HG02623 (cell line): ENCODE data around the gene PSMB2.

Experiments
- ATAC-seq: cut with Tn5 transposase; IDR thresholded peaks from one replicate; pipeline ENCODE4 v1.9.1; 2021; ENCODE audit warnings: moderate library complexity; ENCODE audit not compliant: unreplicated experiment

Gene PSMB2

GRCh38 chr1:35574125-35574654, 67.1 kb downstream of the PSMB2 start:
- no peak for ATAC-seq

GRCh38 chr1:35573198-35574124, 67.9 kb downstream of the PSMB2 start, which contains the start of gene TFAP2E:
TFAP2E (plus strand) TSS chr1:35573314; CDS start chr1:35573578, 264 bp downstream.
- ATAC-seq = no peak

DNA sequence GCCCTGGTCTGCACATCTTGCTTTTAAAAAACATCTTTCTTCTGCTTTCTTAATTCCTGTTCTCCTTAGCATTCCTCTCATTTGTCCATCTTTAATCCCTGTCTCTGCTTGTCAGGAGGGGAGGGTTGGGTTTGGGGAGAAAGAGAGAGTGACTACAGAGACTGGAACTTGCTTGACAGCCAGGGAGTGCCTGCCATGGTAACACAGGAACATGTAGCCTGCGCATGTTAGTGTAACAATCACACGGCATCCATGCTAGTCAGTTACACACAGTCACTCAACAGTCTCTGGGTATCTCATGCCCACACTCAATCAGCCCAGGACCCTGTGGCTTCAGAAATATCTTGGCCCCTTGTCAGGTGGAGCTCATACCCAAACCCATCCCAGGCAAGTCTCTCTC, 69.0 kb downstream of the PSMB2 start:
- no peak for ATAC-seq

- ATAC-seq = no peak
Measured at GRCh38 chr1:35571263-35571662, 70.1 kb downstream of the PSMB2 start.

- ATAC-seq = no peak
Measured at GRCh38 chr1:35570589-35571137, 70.7 kb downstream of the PSMB2 start.

GRCh38 chr1:35569936-35570335, 71.4 kb downstream of the PSMB2 start:
- ATAC-seq = no peak

GRCh38 chr1:35568975-35569395, 72.3 kb downstream of the PSMB2 start:
- ATAC-seq = no peak

GRCh38 chr1:35567947-35568558, 73.3 kb downstream of the PSMB2 start:
- ATAC-seq = no peak

DNA sequence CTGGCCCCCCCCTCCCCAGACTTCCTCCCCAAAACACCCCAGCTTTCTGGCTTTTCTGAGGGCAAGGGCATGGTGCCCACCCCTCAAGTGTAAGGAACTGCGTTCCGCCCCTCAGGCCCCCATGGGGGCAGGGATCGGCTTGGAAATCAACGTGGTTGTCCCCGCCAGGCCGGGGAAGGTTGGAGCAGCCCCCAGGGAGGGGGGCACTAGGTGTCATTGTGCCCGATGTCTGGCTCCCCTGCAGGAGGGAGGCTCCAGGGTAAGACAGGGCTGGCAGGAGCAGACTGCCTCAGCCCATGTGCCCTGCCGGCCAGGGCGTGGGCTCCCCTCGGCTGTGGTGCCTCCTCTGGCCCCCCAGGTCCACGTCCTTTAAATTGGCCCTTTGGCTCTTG, 75.6 kb downstream of the PSMB2 start:
- no peak for ATAC-seq

DNA sequence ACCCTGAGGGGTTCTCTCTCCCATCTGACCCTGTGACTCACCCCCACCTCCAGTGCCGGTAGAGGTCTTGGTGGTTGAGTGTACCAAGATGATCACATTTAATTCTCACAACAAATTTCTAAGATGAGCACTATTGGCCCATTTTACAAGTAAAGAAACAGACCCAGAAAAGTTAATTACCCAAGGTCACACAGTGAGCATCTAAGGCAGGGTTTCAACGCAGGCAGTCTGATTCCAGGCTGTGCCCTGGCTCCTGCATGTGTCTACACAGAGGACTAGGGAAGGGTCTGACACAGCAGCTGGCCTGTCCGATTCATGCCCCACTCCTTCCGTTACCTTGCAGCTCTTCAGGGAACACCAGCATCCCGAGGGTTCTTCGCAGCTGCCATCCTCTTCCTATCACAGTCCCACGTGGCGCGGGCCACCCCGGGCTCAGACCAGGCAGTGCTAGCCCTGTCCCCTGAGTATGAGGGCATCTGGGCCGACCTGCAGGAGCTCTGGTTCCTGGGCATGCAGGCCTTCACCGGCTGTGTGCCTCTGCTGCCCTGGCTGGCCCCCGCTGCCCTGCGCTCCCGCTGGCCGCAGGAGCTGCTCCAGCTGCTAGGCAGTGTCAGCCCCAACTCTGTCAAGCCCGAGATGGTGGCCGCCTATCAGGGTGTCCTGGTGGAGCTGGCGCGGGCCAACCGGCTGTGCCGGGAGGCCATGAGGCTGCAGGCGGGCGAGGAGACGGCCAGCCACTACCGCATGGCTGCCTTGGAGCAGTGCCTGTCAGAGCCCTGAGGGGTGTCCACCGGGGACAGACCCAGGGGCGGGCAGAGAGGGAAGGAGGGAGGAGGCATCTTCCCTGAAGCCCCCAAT, 76.2 kb downstream of the PSMB2 start:
- no peak for ATAC-seq

DNA sequence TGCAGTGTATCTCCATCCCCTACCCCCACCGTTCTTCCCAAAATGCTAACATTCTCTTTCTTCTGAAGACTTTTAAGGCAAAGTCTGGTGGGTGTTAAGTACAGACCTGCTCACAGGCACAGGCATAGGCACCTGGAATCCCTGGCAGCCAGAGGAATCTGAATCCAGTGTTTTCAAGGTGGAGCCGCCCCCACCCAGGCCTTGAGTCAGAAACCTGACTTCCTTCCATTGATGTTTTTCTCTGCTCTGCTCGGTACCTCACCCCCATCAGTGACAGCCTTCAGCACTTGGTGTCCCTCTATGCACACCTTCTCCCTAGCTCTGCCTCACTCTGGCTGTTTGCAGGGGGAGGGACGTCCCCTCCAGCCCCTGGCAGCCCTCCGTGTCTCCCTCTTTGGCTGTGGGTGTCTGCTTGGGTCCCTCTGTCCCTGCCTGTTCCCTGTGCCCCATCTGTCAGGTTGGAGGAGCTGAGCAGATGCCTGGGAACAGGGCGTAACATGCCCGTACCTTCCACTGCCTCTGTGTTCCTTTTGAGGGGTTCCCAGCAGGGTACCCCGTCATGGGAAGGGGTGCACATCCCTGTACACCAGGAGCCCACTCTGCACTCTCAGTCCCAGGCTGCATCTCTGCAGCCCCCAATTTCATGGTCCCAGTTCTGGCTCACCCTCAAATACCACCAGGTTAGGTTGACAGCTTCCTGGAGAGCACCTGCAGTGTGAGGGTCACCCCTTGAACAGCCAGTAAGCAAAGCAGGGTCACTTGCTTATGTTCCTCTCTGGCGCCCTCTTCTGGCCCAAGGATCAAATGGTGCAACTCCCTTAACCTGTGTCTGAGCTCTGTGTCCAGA, 77.1 kb downstream of the PSMB2 start:
- ATAC-seq = no peak

GRCh38 chr1:35563166-35563565, 78.2 kb downstream of the PSMB2 start:
- ATAC-seq = no peak

DNA sequence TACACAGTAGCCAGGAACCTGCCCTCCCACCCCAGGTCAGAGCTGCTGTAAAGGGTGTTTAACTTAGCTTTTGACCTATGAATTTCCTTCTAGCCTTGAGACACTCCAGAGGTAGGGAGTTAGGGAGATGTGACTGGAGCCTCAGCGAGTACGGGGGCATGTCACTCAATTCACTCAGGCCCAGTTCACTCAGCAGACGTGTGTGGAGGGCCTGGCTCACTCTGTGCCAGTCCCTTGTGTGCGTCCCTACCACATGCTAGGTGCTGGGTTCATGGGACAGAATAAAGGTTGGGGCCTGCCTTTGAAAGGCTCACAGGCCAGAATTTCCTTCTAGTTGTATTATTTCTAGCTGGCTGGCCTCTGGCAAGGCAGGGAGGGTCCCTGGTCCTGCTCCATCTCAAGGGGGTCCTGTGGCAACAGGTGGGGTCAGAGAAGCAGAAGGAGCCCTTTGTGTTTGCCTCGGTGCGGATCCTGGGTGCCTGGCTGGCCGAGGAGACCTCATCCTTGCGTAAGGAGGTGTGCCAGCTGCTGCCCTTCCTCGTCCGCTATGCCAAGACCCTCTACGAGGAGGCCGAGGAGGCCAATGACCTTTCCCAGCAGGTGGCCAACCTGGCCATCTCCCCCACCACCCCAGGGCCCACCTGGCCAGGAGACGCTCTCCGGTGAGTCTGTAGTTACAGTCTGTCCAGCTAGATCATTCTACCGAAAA, 79.2 kb downstream of the PSMB2 start:
- ATAC-seq = no peak

DNA sequence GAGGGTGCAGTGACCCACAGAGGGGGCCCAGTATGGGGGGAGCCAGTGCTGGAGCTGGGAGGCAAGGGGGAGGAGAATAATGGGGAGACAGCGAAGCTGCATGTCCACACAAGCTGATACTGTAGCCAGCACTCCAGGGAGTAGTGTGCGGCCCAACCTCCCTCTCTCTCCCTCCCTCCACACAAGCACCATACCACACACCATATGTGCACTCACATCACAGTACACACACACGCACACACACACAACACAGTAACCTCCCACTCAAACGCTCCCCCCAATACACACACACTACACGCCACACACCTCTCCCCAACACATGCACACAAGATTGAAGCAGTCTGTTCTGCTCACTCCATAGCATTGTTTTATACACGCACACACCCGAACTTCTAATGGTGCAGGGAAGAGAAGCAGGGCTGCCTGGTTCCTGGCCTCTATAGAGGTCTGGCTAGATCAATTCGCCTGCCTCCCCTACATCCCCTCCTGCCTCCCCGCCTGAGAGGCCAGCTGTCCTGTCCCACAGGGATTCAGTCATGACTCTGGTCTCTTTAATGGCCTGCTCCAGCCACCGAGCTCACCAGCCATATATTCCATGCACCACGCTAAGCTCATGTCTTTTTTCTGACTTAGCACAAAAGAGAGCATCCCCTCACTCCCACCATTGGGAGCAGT, 79.9 kb downstream of the PSMB2 start:
- no peak for ATAC-seq

GRCh38 chr1:35560256-35561225, 80.8 kb downstream of the PSMB2 start:
- ATAC-seq = no peak

- ATAC-seq = no peak
Measured at GRCh38 chr1:35559317-35559944, 81.9 kb downstream of the PSMB2 start.
